Calu3 (cell line): ENCODE measurements around the gene CSTF1. TPM values are rescaled to one million over a fixed set of nuclear protein-coding genes. Genes with fewer than 3 reads are reported as not detected.

Experiments
- BruUV-seq: library from RNA; stranded (reverse); fragments of 400-500 nt; replicated peaks from 2 replicates; lab custom pipeline; 2021; lab: Mats Ljungman, UMichigan
- CTCF ChIA-PET: fragments of 300-600 bp; sonication (Branson Sonifier 250); formaldehyde crosslinking; loops from one replicate; lab custom pipeline; 2022; ENCODE audit warnings: antibody characterized with exemption; lab: Charles Lee
- DNase-seq: peaks from one replicate; pipeline ENCODE4 v3.0.0; 2022
- H3K27ac Mint-ChIP-seq: one replicate; pipeline ENCODE4 v1.8.0; 2022; ENCODE audit warnings: mixed read lengths; ENCODE audit not compliant: unreplicated experiment
- H3K27me3 Mint-ChIP-seq: one replicate; pipeline ENCODE4 v1.8.0; 2022; ENCODE audit warnings: mixed read lengths; ENCODE audit not compliant: unreplicated experiment
- H3K36me3 Mint-ChIP-seq: one replicate; pipeline ENCODE4 v1.8.0; 2022; ENCODE audit warnings: mild to moderate bottlenecking, moderate library complexity, mixed read lengths; ENCODE audit not compliant: insufficient read depth, unreplicated experiment
- H3K4me1 Mint-ChIP-seq: one replicate; pipeline ENCODE4 v1.8.0; 2022; ENCODE audit warnings: mild to moderate bottlenecking, low read depth, mixed read lengths; ENCODE audit not compliant: unreplicated experiment
- H3K4me3 Mint-ChIP-seq: one replicate; pipeline ENCODE4 v1.8.0; 2022; ENCODE audit warnings: mild to moderate bottlenecking, low read depth, moderate library complexity, mixed read lengths; ENCODE audit not compliant: unreplicated experiment
- H3K9me3 Mint-ChIP-seq: one replicate; pipeline ENCODE4 v1.8.0; 2022; ENCODE audit warnings: low read depth, mixed read lengths; ENCODE audit not compliant: unreplicated experiment
- CTCF ChIP-seq: fragments of 200-600 bp; IDR thresholded peaks from one replicate; pipeline ENCODE4 v1.8.0; 2022; ENCODE audit warnings: antibody characterized with exemption; ENCODE audit not compliant: unreplicated experiment
- intact Hi-C: fragments of 100-400 bp; cut with micrococcal nuclease; formaldehyde crosslinking; loops from one replicate; pipeline ENCODE4 v1.10.0; 2022; ENCODE audit not compliant: unreplicated experiment
- total RNA-seq: library from RNA; stranded (reverse); gene quantifications from 2 replicates; pipeline ENCODE4 v1.2.3, GENCODE V29; 2022

CSTF1 gene
- total RNA-seq, 1 experiment from 2014 or later, result 44.3 TPM

DNA sequence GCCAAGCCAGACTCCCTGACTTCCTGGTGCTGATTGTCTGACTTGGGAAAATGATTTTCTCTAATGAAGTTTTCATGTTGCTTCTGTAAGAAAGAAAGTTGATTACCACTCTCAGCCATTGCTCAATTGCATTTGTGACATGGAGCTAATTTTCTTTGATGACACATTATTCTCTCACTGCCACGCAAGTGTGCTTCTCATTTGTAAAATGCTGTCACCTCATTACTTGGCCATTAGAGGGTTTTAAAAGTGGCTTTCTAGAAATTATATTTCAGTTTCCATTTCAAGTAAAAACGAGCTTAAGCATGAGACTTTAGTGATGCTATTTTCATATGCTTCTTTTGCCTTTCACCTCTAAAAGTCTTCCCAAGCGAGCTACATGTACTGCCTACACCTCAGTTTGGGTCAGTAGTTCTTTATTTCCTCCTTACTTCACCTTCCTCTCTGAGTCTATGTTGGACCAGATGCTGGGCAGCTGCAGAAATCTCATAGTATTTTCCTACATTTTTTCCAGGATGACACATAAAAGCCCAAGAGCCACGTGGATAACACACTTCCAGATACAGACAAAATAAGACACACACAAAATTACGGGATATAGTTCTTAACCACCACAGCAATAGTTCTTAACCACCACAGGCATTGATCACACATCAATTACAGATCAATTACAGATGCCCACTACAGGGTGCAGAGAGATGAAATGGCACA, 39.9 kb upstream of the CSTF1 start:
- intact Hi-C loops, result no loop called here
- Mint-ChIP-seq H3K27ac (no peak overlapping the region), H3K27me3 (peaks cover 28% of the 10 kb centered on the region), H3K36me3 (no peaks in the 10 kb centered on the region), H3K9me3 (no peaks in the 10 kb centered on the region), H3K4me1 (peaks cover 12% of the 10 kb centered on the region), H3K4me3 (no peak overlapping the region)
- no TSS peak for BruUV-seq
- CTCF ChIA-PET, result interaction anchor here (0.5 to 0.6 kb wide), 2 partner anchors 204 to 1685 kb away, joined by 3 to 5 read pairs; no protein-coding TSS in a partner anchor
- DNase-seq, result no peak
- no peak for TF ChIP-seq CTCF

DNA sequence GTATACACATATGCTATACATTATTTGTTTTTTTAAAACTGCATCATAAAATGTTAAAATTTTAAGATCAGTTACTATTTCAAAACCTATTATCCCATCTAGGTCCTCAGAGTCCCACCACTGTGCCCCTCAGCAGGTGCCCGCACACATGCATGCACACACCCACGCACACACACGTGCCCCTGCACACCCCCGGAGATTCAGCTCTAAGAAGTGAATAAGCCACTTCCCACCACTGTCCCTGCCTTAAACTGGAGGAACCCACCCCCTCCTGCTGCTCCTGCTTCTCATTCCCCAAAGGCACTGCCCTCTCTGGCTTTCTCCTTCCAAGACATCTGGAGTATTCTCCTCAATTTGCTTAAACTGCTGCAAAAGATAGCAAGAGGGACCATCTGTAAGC, 39.1 kb upstream of the CSTF1 start:
- CTCF ChIA-PET, result no interaction called here
- no TSS peak for BruUV-seq
- Mint-ChIP-seq H3K27ac (no peak overlapping the region), H3K4me3 (no peak overlapping the region), H3K4me1 (peaks cover 5% of the 10 kb centered on the region), H3K9me3 (no peaks in the 10 kb centered on the region), H3K36me3 (no peaks in the 10 kb centered on the region), H3K27me3 (peaks cover 28% of the 10 kb centered on the region)
- no peak for TF ChIP-seq CTCF
- intact Hi-C loops, result no loop called here
- DNase-seq, result no peak

DNA sequence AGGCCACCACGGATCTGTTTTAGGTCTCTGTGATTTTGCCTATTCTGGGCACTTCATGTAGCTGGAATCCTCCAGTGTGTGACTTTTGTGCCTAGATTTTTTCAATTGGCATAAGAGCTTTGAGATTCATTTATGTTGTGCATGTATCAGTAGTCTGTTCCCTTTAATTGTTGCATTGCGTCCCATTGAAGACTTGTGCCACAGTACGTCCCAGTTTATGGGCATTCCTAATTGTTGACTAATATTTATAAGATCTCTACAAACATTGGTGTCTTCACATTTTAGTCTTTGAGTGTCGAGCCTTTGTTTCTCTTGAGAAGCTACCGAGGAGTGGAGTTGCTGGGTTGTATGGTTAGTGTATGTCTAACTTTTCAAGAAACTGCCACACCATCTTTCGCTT, 34.4 kb upstream of the CSTF1 start:
- CTCF ChIA-PET, result interaction anchor here (0.6 to 1.6 kb wide), 3 partner anchors 34 to 156 kb away, joined by 3 to 5 read pairs (median 4); partner anchors contain the start of genes AURKA, CSTF1 and RTF2
- Mint-ChIP-seq H3K4me3 (peak overlapping the region; percentile 76), H3K27me3 (peaks cover 18% of the 10 kb centered on the region), H3K27ac (no peak overlapping the region), H3K4me1 (no peaks in the 10 kb centered on the region), H3K9me3 (no peaks in the 10 kb centered on the region), H3K36me3 (peaks cover 13% of the 10 kb centered on the region)
- no peak for DNase-seq
- TF ChIP-seq CTCF, result no peak
- intact Hi-C loops, result loop anchor here (5.0 kb wide), 1 partner anchor 34 kb away; the partner anchor contains the start of genes AURKA and CSTF1
- BruUV-seq, result no TSS peak

- H3K4me3 Mint-ChIP-seq, result peak within 1 kb of the TSS; percentile 76
- intact Hi-C loops, result loop anchor here (5.0 kb wide), 1 partner anchor 34 kb away; the partner anchor contains the start of genes AURKA and CSTF1
- no peak within 1 kb of the TSS for H3K27ac Mint-ChIP-seq
- DNase-seq, result peak; percentile 86
- H3K9me3 Mint-ChIP-seq, result no peaks in the 10 kb centered on the region
- H3K36me3 Mint-ChIP-seq, result peaks cover 13% of the 10 kb centered on the region
- no peak for TF ChIP-seq CTCF
- CTCF ChIA-PET, result interaction anchor here (0.6 to 1.6 kb wide), 7 partner anchors 32 to 1962 kb away, joined by 3 to 5 read pairs (median 4); partner anchors contain the start of genes AURKA, CSTF1 and RTF2
- H3K27me3 Mint-ChIP-seq, result peaks cover 12% of the 10 kb centered on the region
- no TSS peak for BruUV-seq
- no peaks in the 10 kb centered on the region for H3K4me1 Mint-ChIP-seq
Measured at GRCh38 chr20:56358600-56359211, 33.7 kb upstream of the CSTF1 start, which contains the start of gene FAM210B. TSS of gene FAM210B (plus strand) at chr20:56358974. CDS start at chr20:56359006, 32 bp downstream.
